B cell (primary cell): Measurements from ENCODE around the gene KIF16B. TPM values are rescaled to one million over a fixed set of nuclear protein-coding genes. Genes with fewer than 3 reads are reported as not detected.

Source experiments
- ATAC-seq: fragments of 200-7000 bp; cut with Tn5 transposase; one replicate; pipeline ENCODE4 v1.10.0; 2021; ENCODE audit warnings: low read depth, mild to moderate bottlenecking, moderate number of reproducible peaks, moderate library complexity
- CTCF ChIA-PET: fragments of 350-600 bp; sonication (Branson Sonifier 250); formaldehyde crosslinking; loops from one replicate; lab custom pipeline; 2021; ENCODE audit warnings: antibody characterized with exemption, inconsistent platforms; lab: Charles Lee
- POLR2A ChIA-PET: fragments of 350-600 bp; sonication (Branson Sonifier 250); formaldehyde crosslinking; loops from one replicate; lab custom pipeline; 2021; ENCODE audit warnings: antibody characterized with exemption; lab: Charles Lee
- DNase-seq: peaks from one replicate; pipeline ENCODE4 v3.0.0; 2013
- H2AFZ ChIP-seq: 2 replicates; pipeline ENCODE4 v1.6.1; 2012; ENCODE audit warnings: mild to moderate bottlenecking, low read depth, low read length; ENCODE audit not compliant: insufficient read depth, poor library complexity, severe bottlenecking
- H3K27ac ChIP-seq, 2 donors: 1 replicate in 1 of 2; 2 replicates in 1 of 2; pipeline ENCODE4 v1.5.1; 2012 to 2013; ENCODE audit warnings: low read length in 2 of 2, mild to moderate bottlenecking in 2 of 2, moderate library complexity in 1 of 2
- H3K27me3 ChIP-seq, 4 experiments: fragments of 200-600 bp in 1 of 4; sonication (generic) in 1 of 4; replicated peaks in 1 of 4; 1 replicate in 2 of 4; 2 replicates in 2 of 4; pipeline versions ENCODE4 v1.6.1 to v1.7.0; 2013 to 2016; ENCODE audit warnings: low read length in 3 of 4, mild to moderate bottlenecking in 2 of 4, mixed read lengths in 1 of 4, moderate library complexity in 1 of 4; ENCODE audit not compliant: insufficient read depth in 4 of 4, control insufficient read depth in 3 of 4; ENCODE audit errors: control extremely low read depth in 1 of 4
- H3K36me3 ChIP-seq, 2 experiments: replicated peaks in 1 of 2; 1 replicate in 1 of 2; 2 replicates in 1 of 2; pipeline versions ENCODE4 v1.6.1 to v1.7.1; 2013; ENCODE audit warnings: low read length in 1 of 2; ENCODE audit not compliant: insufficient read depth in 2 of 2, control insufficient read depth in 1 of 2; ENCODE audit errors: control extremely low read depth in 1 of 2, extremely low read depth in 1 of 2
- H3K4me1 ChIP-seq, 2 donors: fragments of 200-600 bp in 1 of 2; sonication (generic) in 1 of 2; 1 replicate in 1 of 2; 2 replicates in 1 of 2; pipeline versions ENCODE4 v1.5.1 to v1.6.1; 2013 to 2017; ENCODE audit warnings: low read length in 2 of 2; ENCODE audit not compliant: control insufficient read depth in 2 of 2, insufficient read depth in 2 of 2
- H3K4me2 ChIP-seq: replicated peaks from 2 replicates; pipeline ENCODE3; 2012; ENCODE audit warnings: mild to moderate bottlenecking, low read depth, low read length; ENCODE audit not compliant: poor library complexity, severe bottlenecking
- H3K4me3 ChIP-seq, 5 experiments: fragments of 200-600 bp in 1 of 5; sonication (generic) in 1 of 5; 1 replicate in 3 of 5; 2 replicates in 2 of 5; pipeline versions ENCODE4 v1.5.1 to v1.7.0; 2011 to 2016; ENCODE audit warnings: low read length in 4 of 5, mild to moderate bottlenecking in 4 of 5, low read depth in 2 of 5, control low read depth in 1 of 5, moderate library complexity in 1 of 5; ENCODE audit not compliant: insufficient read depth in 1 of 5; ENCODE audit errors: control extremely low read depth in 1 of 5, extremely low read depth in 1 of 5
- H3K79me2 ChIP-seq: fragments of 200-600 bp; sonication (generic); one replicate; pipeline ENCODE4 v1.6.0; 2016; ENCODE audit warnings: low read length; ENCODE audit not compliant: control insufficient read depth, insufficient read depth
- H3K9ac ChIP-seq: fragments of 200-600 bp; sonication (generic); 2 replicates; pipeline ENCODE4 v1.6.1; 2017; ENCODE audit warnings: mild to moderate bottlenecking, low read length, moderate library complexity
- H3K9me3 ChIP-seq, 3 donors: one replicate each; pipeline versions ENCODE4 v1.6.1 to v1.7.1; 2013; ENCODE audit warnings: low read length in 2 of 3; ENCODE audit not compliant: control insufficient read depth in 2 of 3, insufficient read depth in 1 of 3; ENCODE audit errors: control extremely low read depth in 1 of 3
- H4K20me1 ChIP-seq: 2 replicates; pipeline ENCODE4 v1.6.0; 2012; ENCODE audit warnings: mild to moderate bottlenecking, low read length; ENCODE audit not compliant: insufficient read depth, control insufficient read depth, poor library complexity, severe bottlenecking
- H3K27ac Mint-ChIP-seq: one replicate; pipeline ENCODE4 v1.8.0; 2021; ENCODE audit warnings: mixed read lengths
- H3K27me3 Mint-ChIP-seq: one replicate; pipeline ENCODE4 v1.8.0; 2021; ENCODE audit warnings: mixed read lengths
- H3K4me1 Mint-ChIP-seq: one replicate; pipeline ENCODE4 v1.8.0; 2021; ENCODE audit warnings: mixed read lengths
- H3K4me3 Mint-ChIP-seq: one replicate; pipeline ENCODE4 v1.8.0; 2021; ENCODE audit warnings: mixed read lengths
- H3K9me3 Mint-ChIP-seq: one replicate; pipeline ENCODE4 v1.8.0; 2022; ENCODE audit warnings: mixed read lengths; ENCODE audit not compliant: insufficient read depth
- EZH2 ChIP-seq: IDR thresholded peaks from 2 replicates; pipeline ENCODE4 v1.6.1; 2012; ENCODE audit warnings: borderline replicate concordance, low read depth, mild to moderate bottlenecking, moderate library complexity, low read length; ENCODE audit not compliant: insufficient read depth, poor library complexity, severe bottlenecking
- WGBS: methylation state at CpG from one replicate; pipeline ENCODE4 v1.1.5; 2013; ENCODE audit warnings: missing lambda C conversion rate; ENCODE audit not compliant: insufficient coverage; 5-methylcytosine and 5-hydroxymethylcytosine counted together
- intact Hi-C: fragments of 100-400 bp; cut with micrococcal nuclease; formaldehyde crosslinking; loops from one replicate; pipeline ENCODE4 v1.10.0; 2022
- polyA plus RNA-seq: library from polyadenylated mRNA; depleted of rRNA; stranded (reverse); fragments of >200 nt; gene quantifications from 2 replicates; pipeline ENCODE4 v1.2.3, GENCODE V29; 2012
- total RNA-seq, 2 donors: library from RNA; stranded (reverse); fragments of 120-200 nt in 1 of 2; gene quantifications; 1 replicate in 1 of 2; 2 replicates in 1 of 2; pipeline versions ENCODE4 v1.2.3 to v1.2.4, GENCODE V29; 2013 to 2022
- TF ChIP-seq, protein P1 (sequence below): fragments of 200-600 bp; IDR thresholded peaks from one replicate; pipeline ENCODE4 v1.8.0; 2022; ENCODE audit warnings: antibody characterized with exemption, mild to moderate bottlenecking

Gene KIF16B
- total and polyA plus RNA-seq, 2 donors (not counting 1 experiment from before 2014, with no cell fraction given): 4.5 to 13.0 TPM

DNA sequence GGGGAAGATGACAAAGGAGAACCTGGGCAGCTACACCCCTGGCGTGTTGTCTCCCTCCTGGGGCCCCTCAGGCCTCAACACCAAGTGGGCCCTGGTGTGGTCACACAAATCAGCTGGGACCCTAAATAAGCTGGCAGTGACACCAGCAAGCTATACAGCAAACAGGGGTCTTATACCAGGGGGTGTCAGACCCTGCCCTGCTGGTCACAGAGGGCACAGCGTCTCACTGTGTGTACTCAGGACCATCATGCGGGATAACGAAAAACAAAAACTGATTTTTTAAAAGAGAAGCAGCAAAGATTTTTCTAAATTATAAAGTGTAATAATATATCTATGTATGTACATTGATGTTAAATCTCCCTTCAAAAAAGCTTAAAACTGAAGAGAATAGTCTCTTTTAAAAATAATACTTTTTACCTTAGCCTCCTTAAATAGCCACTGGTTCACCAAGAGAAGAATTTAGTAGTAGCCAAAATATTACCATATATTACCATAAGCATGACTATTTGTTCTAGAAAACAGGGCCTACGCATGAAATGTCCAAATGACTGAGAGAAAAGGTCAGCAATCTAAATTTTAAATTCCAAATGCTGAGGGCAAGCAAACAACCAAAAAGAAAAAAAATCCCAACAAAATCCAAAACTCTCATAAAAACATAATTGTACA lies 220.4 kb downstream of the KIF16B start:
- H3K9me3 ChIP-seq: no peaks in the 10 kb centered on the region
- no peak for ATAC-seq
- POLR2A ChIA-PET: no interaction called here

GRCh38 chr20:16352321-16352720 lies 220.9 kb downstream of the KIF16B start:
- no peaks in the 10 kb centered on the region for H3K9me3 ChIP-seq

More for the DNA sequence above, 220.4 kb downstream of the KIF16B start:
- Mint-ChIP-seq H3K4me3 (no peak overlapping the region), H3K27ac (no peak overlapping the region), H3K9me3 (no peaks in the 10 kb centered on the region), H3K27me3 (no peaks in the 10 kb centered on the region), H3K4me1 (no peaks in the 10 kb centered on the region)
- no peaks in the 10 kb centered on the region for H3K36me3 ChIP-seq
- TF ChIP-seq EZH2: no peak
- TF ChIP-seq, protein P1, sequence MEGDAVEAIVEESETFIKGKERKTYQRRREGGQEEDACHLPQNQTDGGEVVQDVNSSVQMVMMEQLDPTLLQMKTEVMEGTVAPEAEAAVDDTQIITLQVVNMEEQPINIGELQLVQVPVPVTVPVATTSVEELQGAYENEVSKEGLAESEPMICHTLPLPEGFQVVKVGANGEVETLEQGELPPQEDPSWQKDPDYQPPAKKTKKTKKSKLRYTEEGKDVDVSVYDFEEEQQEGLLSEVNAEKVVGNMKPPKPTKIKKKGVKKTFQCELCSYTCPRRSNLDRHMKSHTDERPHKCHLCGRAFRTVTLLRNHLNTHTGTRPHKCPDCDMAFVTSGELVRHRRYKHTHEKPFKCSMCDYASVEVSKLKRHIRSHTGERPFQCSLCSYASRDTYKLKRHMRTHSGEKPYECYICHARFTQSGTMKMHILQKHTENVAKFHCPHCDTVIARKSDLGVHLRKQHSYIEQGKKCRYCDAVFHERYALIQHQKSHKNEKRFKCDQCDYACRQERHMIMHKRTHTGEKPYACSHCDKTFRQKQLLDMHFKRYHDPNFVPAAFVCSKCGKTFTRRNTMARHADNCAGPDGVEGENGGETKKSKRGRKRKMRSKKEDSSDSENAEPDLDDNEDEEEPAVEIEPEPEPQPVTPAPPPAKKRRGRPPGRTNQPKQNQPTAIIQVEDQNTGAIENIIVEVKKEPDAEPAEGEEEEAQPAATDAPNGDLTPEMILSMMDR: no peak
- no peak overlapping the region for H2AFZ ChIP-seq
- H3K79me2 ChIP-seq: no peaks in the 10 kb centered on the region
- no peak overlapping the region for H3K4me3 ChIP-seq
- H4K20me1 ChIP-seq: no peaks in the 10 kb centered on the region
- DNase-seq: no peak
- no peaks in the 10 kb centered on the region for H3K27me3 ChIP-seq
- H3K4me1 ChIP-seq: no peaks in the 10 kb centered on the region
- intact Hi-C loops: no loop called here
- 94% methylated on average over 2 of the region's 5 CpGs for WGBS
- CTCF ChIA-PET: interaction anchor here (0.9 kb wide), 1 partner anchor 123 kb away, joined by 3 read pairs; no protein-coding TSS in a partner anchor
- no peak overlapping the region for H3K9ac ChIP-seq
- H3K4me2 ChIP-seq: no peak overlapping the region
- H3K27ac ChIP-seq: no peak overlapping the region

More at GRCh38 chr20:16352321-16352720, 220.9 kb downstream of the KIF16B start:
- Histone ChIP-seq H3K4me3 (no peak overlapping the region), H3K9ac (no peak overlapping the region), H3K36me3 (no peaks in the 10 kb centered on the region), H3K27ac (no peak overlapping the region), H2AFZ (no peak overlapping the region), H3K27me3 (no peaks in the 10 kb centered on the region), H3K4me1 (no peaks in the 10 kb centered on the region), H4K20me1 (no peaks in the 10 kb centered on the region), H3K4me2 (no peak overlapping the region), H3K79me2 (no peaks in the 10 kb centered on the region)
- no peak overlapping the region for H3K27ac Mint-ChIP-seq
- no peaks in the 10 kb centered on the region for H3K9me3 Mint-ChIP-seq
- intact Hi-C loops: no loop called here
- H3K27me3 Mint-ChIP-seq: no peaks in the 10 kb centered on the region
- H3K4me3 Mint-ChIP-seq: no peak overlapping the region
- 91% methylated on average over 4 of the region's 4 CpGs for WGBS
- ChIA-PET CTCF (interaction anchor here (0.9 kb wide), 1 partner anchor 123 kb away, joined by 3 read pairs; no protein-coding TSS in a partner anchor), POLR2A (no interaction called here)
- TF ChIP-seq, protein P1: no peak
- no peak for TF ChIP-seq EZH2
- DNase-seq (no peak), ATAC-seq (no peak)
- no peaks in the 10 kb centered on the region for H3K4me1 Mint-ChIP-seq
